GM12878 (cell line): ENCODE results near the gene PAK2. TPM values are rescaled to one million over a fixed set of nuclear protein-coding genes. Genes with fewer than 3 reads are reported as not detected.

ENCODE experiments used
- ATAC-seq: fragments of 200-7000 bp; cut with Tn5 transposase; 3 replicates; pipeline ENCODE4 v1.9.1; 2020; ENCODE audit warnings: mild to moderate bottlenecking, moderate library complexity
- BruUV-seq: library from RNA; stranded (reverse); fragments of 400-500 nt; replicated peaks from 2 replicates; lab custom pipeline; 2021; lab: Mats Ljungman, UMichigan
- CTCF ChIA-PET: fragments of 300-600 bp; sonication (Branson Sonifier 250); formaldehyde crosslinking; extraction: SDS; loops from one replicate; lab custom pipeline; 2021; ENCODE audit warnings: inconsistent platforms; lab: Yijun Ruan, JAX
- POLR2A ChIA-PET: fragments of 350-600 bp; formaldehyde crosslinking; extraction: SDS; loops from one replicate; lab custom pipeline; 2021; ENCODE audit warnings: inconsistent platforms; lab: Charles Lee
- RAD21 ChIA-PET: fragments of 300-600 bp; sonication (Branson Sonifier 250); formaldehyde crosslinking; loops from one replicate; lab custom pipeline; 2023; ENCODE audit warnings: antibody characterized with exemption; ENCODE audit not compliant: unreplicated experiment; lab: Charles Lee
- SMC1A ChIA-PET: fragments of 300-600 bp; sonication (Branson Sonifier 250); formaldehyde crosslinking; loops from one replicate; lab custom pipeline; 2023; ENCODE audit not compliant: unreplicated experiment, uncharacterized antibody; lab: Charles Lee
- DNase-seq: peaks from one replicate; pipeline ENCODE4 v3.0.0-alpha.2; 2011; ENCODE audit warnings: low read depth, low spot score
- FAIRE-seq: peaks from 3 replicates; lab custom pipeline; 2011; peaks lifted over from hg19 to GRCh38; lab: Jason Lieb, UNC
- H2AFZ ChIP-seq: 2 replicates; pipeline ENCODE4 v1.6.0; 2011; ENCODE audit warnings: low read depth, low read length, control low read depth; ENCODE audit not compliant: control insufficient read depth
- H3K27ac ChIP-seq: 2 replicates; pipeline ENCODE4 v1.5.1; 2011; ENCODE audit warnings: control low read depth; ENCODE audit not compliant: control insufficient read depth, insufficient read depth
- H3K27me3 ChIP-seq, 2 experiments: replicated peaks in 1 of 2; 2 replicates each; pipeline versions ENCODE4 v1.6.0 to v1.6.1; 2011; ENCODE audit warnings: low read length in 1 of 2; ENCODE audit not compliant: control insufficient read depth in 2 of 2, insufficient read depth in 2 of 2
- H3K36me3 ChIP-seq, 2 experiments: 2 replicates each; pipeline ENCODE4 v1.5.1; 2011; ENCODE audit warnings: low read length in 1 of 2; ENCODE audit not compliant: control insufficient read depth in 2 of 2, insufficient read depth in 2 of 2
- H3K4me1 ChIP-seq: 2 replicates; pipeline ENCODE4 v1.6.1; 2011; ENCODE audit warnings: mild to moderate bottlenecking, low read length, moderate library complexity, mixed read lengths; ENCODE audit not compliant: control insufficient read depth, insufficient read depth
- H3K4me2 ChIP-seq: 2 replicates; pipeline ENCODE4 v1.6.0; 2011; ENCODE audit warnings: control low read depth; ENCODE audit not compliant: control insufficient read depth, insufficient read depth
- H3K4me3 ChIP-seq: fragments of 200-600 bp; sonication (generic); 2 replicates; pipeline ENCODE4 v1.5.1; 2016
- H3K79me2 ChIP-seq: 2 replicates; pipeline ENCODE4 v1.6.0; 2011; ENCODE audit warnings: low read length; ENCODE audit not compliant: control insufficient read depth, insufficient read depth
- H3K9ac ChIP-seq: 2 replicates; pipeline ENCODE4 v1.8.0; 2011; ENCODE audit warnings: low read length, control low read depth, mixed read lengths; ENCODE audit not compliant: control insufficient read depth, insufficient read depth
- H3K9me3 ChIP-seq: replicated peaks from 3 replicates; pipeline ENCODE4 v1.5.1; 2011; ENCODE audit warnings: mild to moderate bottlenecking, low read length; ENCODE audit not compliant: control insufficient read depth, insufficient read depth
- H4K20me1 ChIP-seq: 2 replicates; pipeline ENCODE4 v1.6.0; 2011; ENCODE audit not compliant: control insufficient read depth, insufficient read depth
- BCL3 ChIP-seq: IDR thresholded peaks from 2 replicates; pipeline ENCODE4 v1.6.1; 2011; ENCODE audit warnings: borderline replicate concordance, low read depth, mild to moderate bottlenecking, moderate library complexity, low read length; ENCODE audit not compliant: insufficient read depth, poor library complexity, severe bottlenecking
- CREM ChIP-seq: IDR thresholded peaks from 2 replicates; pipeline ENCODE4 v1.6.1; 2014; ENCODE audit warnings: antibody characterized with exemption, low read depth
- WGBS: methylation state at CpG from one replicate; pipeline ENCODE4 v1.1.6; 2016; ENCODE audit warnings: low lambda C conversion rate; ENCODE audit not compliant: insufficient replicate concordance, insufficient coverage; ENCODE audit errors: missing lambda C conversion rate; 5-methylcytosine and 5-hydroxymethylcytosine counted together
- in situ Hi-C: fragments of 300-500 bp; cut with MboI; formaldehyde crosslinking; loops from 9 replicates; pipeline ENCODE4 v1.14.3; 2018; ENCODE audit warnings: mixed read lengths
- intact Hi-C: fragments of 100-400 bp; cut with micrococcal nuclease; formaldehyde crosslinking; loops from one replicate; pipeline ENCODE4 v1.14.2; 2022; ENCODE audit not compliant: unreplicated experiment
- polyA plus RNA-seq, 11 experiments: library from polyadenylated mRNA; depleted of rRNA in 4 of 11; unstranded in 6 of 11; stranded (reverse) in 5 of 11; fragments of >200 nt; fragmentation: Nextera tagmentation in 4 of 11; fragmentation: Illumina TruSeq in 1 of 11; extraction: Ambion mirVana in 4 of 11; extraction: Trizol in 1 of 11; gene quantifications; 1 replicate in 1 of 11; 2 replicates in 10 of 11; pipeline versions ENCODE4 v1.2.1 to v1.2.3, GENCODE V29; 2011 to 2016; ENCODE audit warnings: inconsistent platforms in 2 of 11, missing spikeins in 2 of 11, low read depth in 1 of 11
- small RNA-seq: library from RNA; depleted of rRNA; stranded (forward); fragments of <200 nt; gene quantifications from one replicate; pipeline ENCODE3, GENCODE V24; 2014
- total RNA-seq, 4 experiments: library from RNA; depleted of rRNA in 3 of 4; stranded (reverse); fragments of >200 nt in 3 of 4; fragmentation: Illumina TruSeq in 1 of 4; extraction: Trizol in 1 of 4; gene quantifications; 2 replicates each; pipeline versions ENCODE4 v1.2.1 to v1.2.3, GENCODE V29; 2013 to 2021

Gene PAK2
- total and polyA plus RNA-seq, 10 of the 15 experiments (the other 5 are each of a cell fraction or from before 2014, with no cell fraction given) = 9.0 to 59.1 (median 27.0) TPM

- peaks cover 4% of the 10 kb centered on the region; the same call in 1 of the 2 replicates for H3K4me1 ChIP-seq
- H2AFZ ChIP-seq = no peak overlapping the region
- H3K9me3 ChIP-seq = no peaks in the 10 kb centered on the region
- ChIA-PET POLR2A (no interaction called here), CTCF (interaction anchor here (0.8 to 0.9 kb wide), 3 partner anchors 59 to 67 kb away, joined by 3 to 4 read pairs (median 3); partner anchors contain the start of gene NCBP2), RAD21 (interaction anchor here (0.9 kb wide), 1 partner anchor 191 kb away, joined by 3 read pairs; no protein-coding TSS in a partner anchor), SMC1A (interaction anchor here (1.1 to 1.6 kb wide), 4 partner anchors 11 to 98 kb away, joined by 3 to 4 read pairs (median 4); no protein-coding TSS in a partner anchor)
- intact Hi-C loops (no loop called here), in situ Hi-C loops (no loop called here)
- H3K79me2 ChIP-seq = peaks cover 77% of the 10 kb centered on the region
- H4K20me1 ChIP-seq = no peaks in the 10 kb centered on the region
- no peak for TF ChIP-seq CREM
- no peak for TF ChIP-seq BCL3
- FAIRE-seq = no peak
- H3K36me3 ChIP-seq = peaks cover 0 to 4% of the 10 kb centered on the region in 2 experiments; a peak in 1 of 4 replicates
- no peak overlapping the region for H3K27ac ChIP-seq
- H3K27me3 ChIP-seq = no peaks in the 10 kb centered on the region
- ATAC-seq = no peak
- 79% methylated on average over 2 of the region's 2 CpGs for WGBS
- H3K4me2 ChIP-seq = no peak overlapping the region
- H3K4me3 ChIP-seq = no peak overlapping the region
- no peak overlapping the region for H3K9ac ChIP-seq
- no TSS peak for BruUV-seq
- DNase-seq = no peak
Observed at GRCh38 chr3:196875258-196875657, 135.6 kb downstream of the PAK2 start.

Small RNA genes lying within 50 kb of the gene (small RNA-seq; reads per million reads assigned to genes)
- not detected for gene RNU4-89P
- gene RNU6-42P = not detected
- gene RNU6-646P = not detected

Other genes with a start within 250 kb of the PAK2 start
Only the 7 nearest of the 10 such genes appear.
- 8.9 and 10.4 TPM in 2 replicates for gene WDR53, start 171.3 kb upstream of the PAK2 start, total RNA-seq (2014; rRNA removed)
- gene WDR53, start 171.3 kb upstream of the PAK2 start, total RNA-seq (2014; rRNA removed; fragmentation: Illumina TruSeq; extraction: Trizol) = 14.5 and 15.8 TPM in 2 replicates
- gene WDR53, start 171.3 kb upstream of the PAK2 start, total RNA-seq (2021) = 11.5 and 16.0 TPM in 2 replicates
- 7.7 and 14.0 TPM in 2 replicates for gene WDR53, start 171.3 kb upstream of the PAK2 start, polyA plus RNA-seq (2011; rRNA removed)
- 16.9 and 26.7 TPM in 2 replicates for gene WDR53, start 171.3 kb upstream of the PAK2 start, polyA plus RNA-seq (2014; fragmentation: Illumina TruSeq; extraction: Trizol)
- gene WDR53, start 171.3 kb upstream of the PAK2 start, polyA plus RNA-seq (2014; fragmentation: Nextera tagmentation; extraction: Ambion mirVana) = 10 to 100 TPM; 17.4 to 18.4 TPM
- 12.7 and 14.2 TPM in 2 replicates for gene WDR53, start 171.3 kb upstream of the PAK2 start, polyA plus RNA-seq (2014; rRNA removed)
- gene WDR53, start 171.3 kb upstream of the PAK2 start, polyA plus RNA-seq (2016; fragmentation: Nextera tagmentation; extraction: Ambion mirVana) = 10 to 100 TPM; 18.9 to 20.3 TPM
- gene FBXO45, start 171.2 kb upstream of the PAK2 start, total RNA-seq (2014; rRNA removed) = 12.6 and 16.1 TPM in 2 replicates
- 17.3 and 17.5 TPM in 2 replicates for gene FBXO45, start 171.2 kb upstream of the PAK2 start, total RNA-seq (2014; rRNA removed; fragmentation: Illumina TruSeq; extraction: Trizol)
- 14.5 and 15.0 TPM in 2 replicates for gene FBXO45, start 171.2 kb upstream of the PAK2 start, total RNA-seq (2021)
- gene FBXO45, start 171.2 kb upstream of the PAK2 start, polyA plus RNA-seq (2011; rRNA removed) = 16.0 and 25.2 TPM in 2 replicates
- gene FBXO45, start 171.2 kb upstream of the PAK2 start, polyA plus RNA-seq (2014; fragmentation: Illumina TruSeq; extraction: Trizol) = 16.6 and 19.8 TPM in 2 replicates
- 10 to 100 TPM in 1 of 2 experiments, 1 to 10 TPM in 1; 7.5 to 10.0 TPM for gene FBXO45, start 171.2 kb upstream of the PAK2 start, polyA plus RNA-seq (2014; fragmentation: Nextera tagmentation; extraction: Ambion mirVana)
- 9.3 and 11.0 TPM in 2 replicates for gene FBXO45, start 171.2 kb upstream of the PAK2 start, polyA plus RNA-seq (2014; rRNA removed)
- 1 to 10 TPM; 4.0 TPM for gene FBXO45, start 171.2 kb upstream of the PAK2 start, polyA plus RNA-seq (2016; fragmentation: Nextera tagmentation; extraction: Ambion mirVana)
- gene NRROS, start 100.2 kb upstream of the PAK2 start, total RNA-seq (2014; rRNA removed) = 18.5 and 24.1 TPM in 2 replicates
- 5.4 and 6.8 TPM in 2 replicates for gene NRROS, start 100.2 kb upstream of the PAK2 start, total RNA-seq (2014; rRNA removed; fragmentation: Illumina TruSeq; extraction: Trizol)
- 42.2 and 44.0 TPM in 2 replicates for gene NRROS, start 100.2 kb upstream of the PAK2 start, total RNA-seq (2021)
- gene NRROS, start 100.2 kb upstream of the PAK2 start, polyA plus RNA-seq (2011; rRNA removed) = 4.2 and 14.0 TPM in 2 replicates
- gene NRROS, start 100.2 kb upstream of the PAK2 start, polyA plus RNA-seq (2014; fragmentation: Illumina TruSeq; extraction: Trizol) = 5.1 and 12.8 TPM in 2 replicates
- under 1 TPM; 0.35 TPM for gene NRROS, start 100.2 kb upstream of the PAK2 start, polyA plus RNA-seq (2014; fragmentation: Nextera tagmentation; extraction: Ambion mirVana)
- gene NRROS, start 100.2 kb upstream of the PAK2 start, polyA plus RNA-seq (2014; rRNA removed) = 25.2 and 26.8 TPM in 2 replicates
- gene NRROS, start 100.2 kb upstream of the PAK2 start, polyA plus RNA-seq (2016; fragmentation: Nextera tagmentation; extraction: Ambion mirVana) = 10 to 100 TPM in 1 of 2 experiments, 1 to 10 TPM in 1; 7.8 to 12.4 TPM
- gene CEP19, start 27.6 kb upstream of the PAK2 start, total RNA-seq (2014; rRNA removed) = 2.0 and 2.5 TPM in 2 replicates
- 2.7 and 2.9 TPM in 2 replicates for gene CEP19, start 27.6 kb upstream of the PAK2 start, total RNA-seq (2014; rRNA removed; fragmentation: Illumina TruSeq; extraction: Trizol)
- 1.6 and 1.9 TPM in 2 replicates for gene CEP19, start 27.6 kb upstream of the PAK2 start, total RNA-seq (2021)
- gene CEP19, start 27.6 kb upstream of the PAK2 start, polyA plus RNA-seq (2011; rRNA removed) = 1.9 and 2.8 TPM in 2 replicates
- gene CEP19, start 27.6 kb upstream of the PAK2 start, polyA plus RNA-seq (2014; fragmentation: Illumina TruSeq; extraction: Trizol) = 3.1 and 4.5 TPM in 2 replicates
- 1 to 10 TPM; 2.4 to 2.8 TPM for gene CEP19, start 27.6 kb upstream of the PAK2 start, polyA plus RNA-seq (2014; fragmentation: Nextera tagmentation; extraction: Ambion mirVana)
- gene CEP19, start 27.6 kb upstream of the PAK2 start, polyA plus RNA-seq (2014; rRNA removed) = 2.2 and 2.6 TPM in 2 replicates
- 1 to 10 TPM; 5.6 to 5.9 TPM for gene CEP19, start 27.6 kb upstream of the PAK2 start, polyA plus RNA-seq (2016; fragmentation: Nextera tagmentation; extraction: Ambion mirVana)
- gene PIGX, start 27.5 kb upstream of the PAK2 start, total RNA-seq (2014; rRNA removed) = 23.8 and 31.9 TPM in 2 replicates
- gene PIGX, start 27.5 kb upstream of the PAK2 start, total RNA-seq (2014; rRNA removed; fragmentation: Illumina TruSeq; extraction: Trizol) = 22.6 and 22.9 TPM in 2 replicates
- gene PIGX, start 27.5 kb upstream of the PAK2 start, total RNA-seq (2021) = 21.8 and 27.1 TPM in 2 replicates
- 17.6 and 26.2 TPM in 2 replicates for gene PIGX, start 27.5 kb upstream of the PAK2 start, polyA plus RNA-seq (2011; rRNA removed)
- 25.5 and 29.7 TPM in 2 replicates for gene PIGX, start 27.5 kb upstream of the PAK2 start, polyA plus RNA-seq (2014; fragmentation: Illumina TruSeq; extraction: Trizol)
- gene PIGX, start 27.5 kb upstream of the PAK2 start, polyA plus RNA-seq (2014; fragmentation: Nextera tagmentation; extraction: Ambion mirVana) = 1 to 10 TPM; 3.8 to 9.7 TPM
- gene PIGX, start 27.5 kb upstream of the PAK2 start, polyA plus RNA-seq (2014; rRNA removed) = 23.5 and 27.3 TPM in 2 replicates
- 10 to 100 TPM in 1 of 2 experiments, 1 to 10 TPM in 1; 5.7 to 40.0 TPM for gene PIGX, start 27.5 kb upstream of the PAK2 start, polyA plus RNA-seq (2016; fragmentation: Nextera tagmentation; extraction: Ambion mirVana)
- gene SENP5, start 128.1 kb downstream of the PAK2 start, total RNA-seq (2014; rRNA removed) = 22.3 and 27.9 TPM in 2 replicates
- 28.4 and 29.1 TPM in 2 replicates for gene SENP5, start 128.1 kb downstream of the PAK2 start, total RNA-seq (2014; rRNA removed; fragmentation: Illumina TruSeq; extraction: Trizol)
- 22.5 and 24.8 TPM in 2 replicates for gene SENP5, start 128.1 kb downstream of the PAK2 start, total RNA-seq (2021)
- 23.4 and 24.9 TPM in 2 replicates for gene SENP5, start 128.1 kb downstream of the PAK2 start, polyA plus RNA-seq (2011; rRNA removed)
- gene SENP5, start 128.1 kb downstream of the PAK2 start, polyA plus RNA-seq (2014; fragmentation: Illumina TruSeq; extraction: Trizol) = 16.8 and 25.0 TPM in 2 replicates
- gene SENP5, start 128.1 kb downstream of the PAK2 start, polyA plus RNA-seq (2014; fragmentation: Nextera tagmentation; extraction: Ambion mirVana) = 1 to 10 TPM; 6.4 to 9.6 TPM
- gene SENP5, start 128.1 kb downstream of the PAK2 start, polyA plus RNA-seq (2014; rRNA removed) = 14.3 TPM in 2 replicates
- gene SENP5, start 128.1 kb downstream of the PAK2 start, polyA plus RNA-seq (2016; fragmentation: Nextera tagmentation; extraction: Ambion mirVana) = 10 to 100 TPM; 11.8 to 13.9 TPM
- 59.6 and 66.0 TPM in 2 replicates for gene NCBP2, start 202.7 kb downstream of the PAK2 start, total RNA-seq (2014; rRNA removed)
- 80.1 and 81.4 TPM in 2 replicates for gene NCBP2, start 202.7 kb downstream of the PAK2 start, total RNA-seq (2014; rRNA removed; fragmentation: Illumina TruSeq; extraction: Trizol)
- gene NCBP2, start 202.7 kb downstream of the PAK2 start, total RNA-seq (2021) = 70.5 and 75.8 TPM in 2 replicates
- gene NCBP2, start 202.7 kb downstream of the PAK2 start, polyA plus RNA-seq (2011; rRNA removed) = 111 and 136 TPM in 2 replicates
- 108 and 117 TPM in 2 replicates for gene NCBP2, start 202.7 kb downstream of the PAK2 start, polyA plus RNA-seq (2014; fragmentation: Illumina TruSeq; extraction: Trizol)
- gene NCBP2, start 202.7 kb downstream of the PAK2 start, polyA plus RNA-seq (2014; fragmentation: Nextera tagmentation; extraction: Ambion mirVana) = 10 to 100 TPM; 66.6 to 94.1 TPM
- 92.0 and 98.7 TPM in 2 replicates for gene NCBP2, start 202.7 kb downstream of the PAK2 start, polyA plus RNA-seq (2014; rRNA removed)
- 100 to 1,000 TPM; 128 to 136 TPM for gene NCBP2, start 202.7 kb downstream of the PAK2 start, polyA plus RNA-seq (2016; fragmentation: Nextera tagmentation; extraction: Ambion mirVana)